Activated T-helper 1 cell treated with anti-CD3 and anti-CD28 coated beads, Interleukin-2, amount 50 U/mL, for 16 hours (primary cell): Measurements from ENCODE around the gene DIS3L2.
"Not testable (repeated sequence)": the region's sequence is repeated elsewhere in the genome, so short reads cannot be mapped to it uniquely, and the experiment has no call there.

ENCODE experiments used
- DNase-seq, 2 donors: peaks; one replicate each; pipeline ENCODE4 v3.0.0-alpha.2; 2020; ENCODE audit warnings: low read depth in 1 of 2, low spot score in 1 of 2

Gene DIS3L2

DNA sequence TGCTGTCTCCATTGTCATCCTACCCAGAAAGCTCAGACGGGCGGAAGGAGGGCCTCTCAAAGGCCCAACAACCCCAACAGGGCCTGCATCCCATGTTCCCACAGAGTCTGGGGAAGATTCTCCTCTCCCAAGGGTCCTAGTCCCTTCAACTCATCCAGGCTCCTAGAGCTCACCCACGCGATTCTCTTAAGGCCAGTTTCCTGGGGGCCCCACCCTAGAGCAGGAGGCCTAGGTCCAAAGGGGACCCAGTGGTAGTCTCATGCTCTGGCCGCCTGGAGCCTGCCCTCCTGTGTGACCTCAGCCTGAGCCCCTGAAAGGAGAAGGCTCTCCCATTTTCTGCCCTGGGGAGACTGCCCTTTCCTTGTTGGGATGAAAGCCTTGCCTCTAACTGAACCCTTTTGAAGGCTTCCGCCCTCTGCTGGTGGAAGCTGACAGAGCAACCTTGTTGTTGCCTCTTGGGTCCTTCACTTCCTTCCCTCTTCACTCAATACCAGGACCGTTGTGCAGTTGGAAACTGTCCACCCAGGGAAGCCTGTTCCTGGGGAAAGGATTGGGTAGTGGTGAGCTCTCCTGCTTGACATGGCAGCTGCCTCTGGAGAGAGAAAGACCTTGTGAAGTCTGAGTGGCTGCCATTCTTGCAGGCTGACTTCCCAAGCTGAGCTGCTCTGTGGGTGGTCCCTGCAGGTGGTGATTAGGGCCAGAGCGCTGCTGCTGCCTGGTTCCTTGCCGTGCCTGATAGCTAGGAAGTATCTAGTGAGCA lies 331.1 kb downstream of the DIS3L2 start:
- peak in 1 of 2 donors; percentile 4 for DNase-seq

DNA sequence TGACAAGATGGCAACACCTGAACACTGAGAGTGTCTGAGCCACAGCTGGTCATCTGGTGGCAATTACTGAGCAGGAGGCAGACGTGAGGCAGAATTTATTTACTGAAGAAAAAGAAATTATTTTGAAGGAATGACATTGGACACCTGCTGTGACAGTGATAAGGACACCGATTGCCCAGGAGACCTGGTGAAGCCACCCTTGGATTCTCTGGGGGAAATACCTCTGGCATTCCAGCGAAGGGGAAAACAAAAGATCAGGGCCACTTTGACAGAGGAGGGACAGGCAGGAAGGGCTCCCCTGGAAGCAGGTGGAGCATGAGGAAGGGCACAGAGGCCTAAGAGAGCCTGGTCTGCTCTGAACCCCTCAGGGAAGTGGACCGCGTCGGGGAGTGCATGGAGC lies 331.7 kb downstream of the DIS3L2 start:
- DNase-seq, result no peak

DNA sequence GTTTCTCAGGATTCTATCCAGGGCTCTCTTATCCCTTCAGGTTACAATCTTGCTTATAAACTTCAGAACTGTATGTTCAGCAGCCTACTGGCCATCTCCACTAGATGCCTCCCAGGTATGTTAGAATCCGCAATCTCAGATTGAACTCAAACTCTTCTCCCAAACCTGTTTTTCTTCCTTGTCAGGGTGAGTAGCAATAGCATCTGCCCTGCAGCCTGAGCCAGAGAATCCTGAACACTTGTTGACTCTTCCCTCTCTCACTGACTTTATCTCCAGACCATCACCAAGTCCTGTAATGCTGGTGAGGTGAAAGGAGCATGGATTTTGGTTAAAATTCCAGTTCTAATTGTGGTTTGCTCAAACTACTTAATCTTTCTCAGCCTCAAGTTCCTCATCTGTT lies 334.5 kb downstream of the DIS3L2 start:
- DNase-seq, result no peak

DNA sequence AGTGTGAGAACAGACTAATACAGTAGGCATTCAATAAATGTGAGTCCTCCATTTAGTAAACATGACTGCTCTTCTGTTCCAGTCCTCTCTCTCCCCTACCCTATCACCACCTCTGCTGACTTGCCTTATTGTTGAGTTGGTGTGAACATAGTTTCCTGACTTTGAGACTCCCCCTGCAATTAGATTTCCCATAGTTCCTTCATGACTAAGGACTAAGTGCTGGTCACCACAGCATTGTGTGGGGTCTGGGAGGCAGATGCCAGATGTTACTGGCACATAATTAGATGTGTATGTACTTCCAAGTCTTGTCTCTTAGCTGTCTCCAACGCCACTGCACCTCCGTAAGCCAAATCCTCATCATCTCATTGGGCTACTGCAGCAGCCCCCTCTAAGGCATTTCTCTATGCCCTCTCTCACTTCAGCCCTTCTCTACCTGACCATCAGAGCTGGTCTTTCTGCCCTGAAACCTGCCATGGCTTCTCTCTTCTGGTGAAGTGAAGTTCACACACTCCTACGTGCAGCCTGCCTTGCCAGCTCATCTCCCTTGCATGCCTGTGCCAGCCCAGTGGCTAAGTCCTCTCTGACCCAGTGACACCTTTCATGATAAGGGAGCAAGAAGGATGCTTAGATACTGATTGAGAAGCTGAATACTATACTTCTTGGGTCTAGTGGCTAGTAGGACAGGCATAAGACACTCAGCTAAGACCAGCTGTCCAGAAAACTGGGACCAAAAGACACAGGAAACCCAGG lies 335.4 kb downstream of the DIS3L2 start:
- DNase-seq, result no peak

DNA sequence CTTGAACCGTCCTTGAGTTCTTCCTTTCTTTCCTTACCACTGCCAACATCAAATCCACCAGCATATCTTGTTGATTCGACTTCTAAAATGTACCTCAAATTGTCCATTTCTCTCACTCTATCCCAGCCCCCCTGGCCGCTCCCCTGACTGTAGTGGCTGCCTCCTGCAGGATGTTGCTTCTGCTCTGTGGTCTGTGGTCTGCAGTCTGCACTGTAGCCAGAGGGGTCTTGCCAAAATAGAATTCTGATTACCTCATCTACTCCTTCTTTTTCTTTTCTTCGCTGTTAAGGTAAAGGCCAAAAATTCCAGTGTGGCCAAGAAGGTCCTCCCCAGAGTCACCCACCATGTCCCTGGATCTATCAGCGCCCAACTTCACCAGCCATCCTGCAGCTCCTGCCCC lies 337.6 kb downstream of the DIS3L2 start:
- DNase-seq, result no peak

DNA sequence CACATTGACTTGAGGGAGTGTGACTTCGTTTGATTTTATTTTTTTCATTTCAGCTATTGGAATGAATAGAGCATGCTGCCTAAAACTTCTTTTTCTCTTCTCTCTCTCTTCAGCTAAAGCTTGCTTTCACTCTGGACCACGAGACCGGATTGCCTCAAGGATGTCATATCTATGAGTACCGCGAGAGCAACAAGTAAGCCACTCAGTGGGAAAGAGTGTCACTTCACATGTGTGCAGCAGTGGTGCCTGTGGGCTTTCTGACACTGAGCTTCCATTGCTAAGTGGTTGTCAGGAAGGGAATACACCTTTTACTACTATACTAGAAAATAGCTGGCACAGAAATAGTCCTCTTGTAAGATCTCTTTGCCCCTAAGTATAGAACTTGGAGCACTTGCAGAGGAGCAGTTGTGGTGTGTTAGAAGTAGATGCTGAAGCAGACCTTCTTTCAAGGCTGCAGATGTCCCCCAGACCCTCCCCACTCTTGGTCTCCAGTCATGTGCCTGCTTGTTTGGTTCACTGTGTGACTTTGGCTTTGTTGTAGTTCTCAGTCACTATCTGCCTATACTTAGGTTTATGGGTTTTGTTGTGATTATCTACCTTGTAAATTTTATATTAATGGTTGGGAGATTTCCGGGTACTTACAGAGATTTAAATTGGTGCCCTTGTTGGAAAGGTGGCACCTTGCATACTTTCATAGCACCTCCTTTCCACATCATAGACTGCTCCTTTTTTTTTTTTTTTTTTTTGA lies 338.6 kb downstream of the DIS3L2 start:
- DNase-seq, result no peak

DNA sequence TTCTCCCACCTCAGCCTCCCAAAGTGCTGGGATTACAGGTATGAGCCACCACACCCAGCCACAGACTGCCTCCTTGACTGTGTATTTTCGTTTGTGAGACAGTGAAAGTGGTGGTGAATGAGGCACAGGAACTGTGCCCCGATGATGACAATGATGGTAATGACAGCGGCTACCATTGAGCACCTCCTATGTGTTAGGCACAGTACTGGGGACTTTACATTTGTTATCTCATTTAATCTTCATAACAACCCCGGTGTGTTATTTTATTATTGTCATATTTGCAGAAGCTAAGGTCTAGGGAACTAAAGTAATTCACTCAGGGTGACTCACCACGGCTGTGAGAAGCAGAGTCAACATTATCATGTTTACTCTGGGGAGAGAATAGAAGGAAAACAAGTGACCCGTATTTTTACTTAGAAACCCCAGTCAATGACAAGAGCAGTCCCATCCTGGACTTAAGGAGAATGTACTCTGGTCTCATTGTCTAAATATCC lies 339.4 kb downstream of the DIS3L2 start:
- no peak for DNase-seq

DNA sequence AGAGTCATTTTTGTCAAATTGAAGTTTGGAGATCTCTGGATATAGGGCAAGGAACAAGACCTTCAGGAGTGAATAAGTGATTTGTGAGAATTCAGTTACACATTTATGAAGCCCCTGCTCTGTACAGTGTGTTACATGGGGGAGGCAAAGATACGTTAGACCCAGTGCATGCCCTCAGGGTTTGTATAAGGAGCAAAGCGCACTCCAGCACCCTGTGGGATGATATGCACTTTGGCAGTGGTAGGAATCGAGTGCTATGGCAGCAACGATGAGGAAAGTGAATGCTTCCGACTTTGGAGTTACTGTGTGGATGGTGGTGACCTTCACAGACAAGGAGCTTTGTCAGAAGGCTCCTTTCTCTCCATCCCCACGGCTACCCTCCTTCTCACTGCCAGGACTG lies 342.7 kb downstream of the DIS3L2 start:
- DNase-seq, result no peak

DNA sequence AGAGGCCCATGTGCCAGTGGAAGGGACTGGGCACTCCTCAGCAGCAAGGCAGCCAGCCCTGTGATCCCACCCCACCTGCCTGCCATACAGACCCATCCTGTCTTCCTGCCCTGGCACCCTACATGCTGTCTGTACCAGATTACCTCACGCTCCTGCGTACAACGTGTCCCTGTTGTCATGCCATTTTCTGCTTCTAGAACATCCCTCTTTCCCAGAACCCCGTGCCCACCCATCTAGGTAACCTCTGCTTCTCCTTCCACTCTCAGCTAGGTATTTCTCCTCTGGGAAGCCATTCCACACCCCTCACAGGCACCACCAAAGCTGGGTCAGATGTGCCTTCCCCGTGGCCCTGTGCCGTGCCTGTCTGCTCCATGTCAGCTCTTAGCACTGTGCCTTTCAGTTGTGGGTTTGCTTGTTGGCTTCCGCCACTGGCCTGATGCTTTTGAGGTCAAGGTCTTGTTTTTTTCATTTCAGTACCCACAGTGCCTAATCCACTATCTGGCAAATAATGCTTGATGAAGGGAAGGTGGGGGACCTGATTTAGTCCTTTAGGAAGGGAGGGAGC lies 345.3 kb downstream of the DIS3L2 start:
- DNase-seq, result no peak

DNA sequence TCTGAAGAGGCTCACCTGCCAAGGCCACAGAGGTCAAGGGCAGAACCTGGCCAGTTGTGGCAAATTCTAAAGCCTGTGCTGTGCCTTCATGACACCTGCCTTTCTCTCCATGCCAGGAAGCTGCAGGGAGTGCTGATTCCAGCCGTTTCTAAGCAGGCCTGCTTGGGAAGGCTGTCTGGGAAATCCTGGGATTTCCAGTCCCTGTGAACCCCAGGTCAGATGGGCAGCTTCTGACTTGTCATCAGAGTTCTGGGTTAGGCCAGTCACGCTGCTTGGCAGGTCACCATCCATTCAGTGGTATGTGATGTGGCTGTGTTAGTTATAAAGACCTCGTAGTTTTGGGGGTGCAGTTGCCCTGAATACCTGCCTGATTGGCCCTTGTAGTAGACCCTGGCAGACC lies 346.3 kb downstream of the DIS3L2 start:
- no peak for DNase-seq

DNA sequence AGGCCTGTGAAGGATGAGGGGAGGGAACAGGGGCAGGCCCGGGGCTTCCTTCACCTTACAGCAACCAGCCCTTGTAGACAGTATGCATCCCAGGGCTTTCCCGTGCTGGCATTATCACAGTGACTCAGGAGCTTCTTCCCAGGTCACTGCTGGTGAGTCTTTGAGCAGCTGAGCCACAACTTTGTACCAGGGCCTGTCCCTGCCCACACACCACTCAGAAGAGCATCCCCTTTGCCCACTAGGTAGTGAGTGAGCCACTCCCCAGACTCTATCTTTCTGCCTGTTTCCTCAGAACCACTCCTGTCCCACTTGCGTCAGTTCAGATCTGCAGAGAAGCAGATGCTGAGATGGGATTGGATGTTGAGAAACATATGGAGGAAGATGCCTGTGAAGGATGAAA lies 347.5 kb downstream of the DIS3L2 start:
- DNase-seq, result no peak

DNA sequence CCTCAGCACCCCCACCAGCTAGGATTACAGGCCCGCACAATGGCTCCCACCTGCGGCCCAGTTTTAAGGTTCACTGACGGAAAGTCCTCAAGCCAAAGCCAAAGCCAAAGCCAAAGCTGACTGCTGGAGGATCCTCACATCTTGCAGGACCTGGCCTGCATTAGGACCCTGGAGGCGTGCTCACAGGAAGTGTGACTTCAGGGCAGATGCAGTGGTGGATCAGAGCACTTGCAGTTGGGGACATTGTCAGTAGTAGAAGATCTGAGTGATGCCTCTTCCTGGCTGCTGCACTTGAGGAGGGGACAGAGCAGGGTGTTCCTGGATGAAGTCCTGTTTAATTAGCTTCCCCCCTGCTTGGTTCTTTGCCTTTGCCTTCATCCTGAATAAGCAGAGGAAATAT lies 348.1 kb downstream of the DIS3L2 start:
- DNase-seq, result no peak

DNA sequence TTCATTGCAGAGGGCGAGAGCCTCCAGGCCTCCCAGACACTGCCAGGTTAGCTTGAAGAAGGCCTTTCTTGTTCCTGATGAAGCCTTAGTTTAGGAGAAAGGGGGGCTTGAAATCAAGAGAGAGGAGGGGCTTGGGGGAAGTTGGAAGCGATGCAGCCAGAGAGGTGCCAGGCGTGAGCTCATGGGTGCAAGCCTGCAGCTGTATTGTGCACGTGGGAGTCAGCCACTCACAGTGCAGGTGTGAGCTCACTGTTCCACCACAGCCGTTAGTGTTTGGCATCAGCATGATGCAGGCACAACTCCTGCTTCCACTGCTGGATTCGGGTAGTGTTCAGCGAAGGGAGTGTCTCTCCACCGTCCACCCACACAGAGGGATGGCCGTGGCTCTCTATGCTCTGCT lies 348.6 kb downstream of the DIS3L2 start:
- DNase-seq, result no peak

DNA sequence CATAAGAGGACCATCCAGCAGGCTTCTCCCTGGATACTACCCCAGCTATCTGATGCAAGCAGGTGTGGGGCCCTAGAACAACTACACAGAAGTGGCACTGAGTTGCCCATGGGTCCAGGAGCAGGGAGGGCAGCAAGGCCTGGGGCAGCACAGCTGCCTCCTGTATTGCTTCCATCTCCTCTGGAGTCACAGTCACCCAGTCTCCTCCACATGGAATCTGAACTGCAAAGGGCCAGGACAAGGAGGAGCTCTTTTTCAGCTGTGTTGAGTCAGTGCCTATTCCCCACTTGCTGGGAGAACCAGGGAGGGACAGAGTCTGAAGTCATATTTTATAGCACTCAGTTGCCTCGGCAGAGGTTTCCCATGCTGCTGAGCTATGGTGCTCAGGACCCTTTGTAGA lies 349.2 kb downstream of the DIS3L2 start:
- DNase-seq, result no peak

DNA sequence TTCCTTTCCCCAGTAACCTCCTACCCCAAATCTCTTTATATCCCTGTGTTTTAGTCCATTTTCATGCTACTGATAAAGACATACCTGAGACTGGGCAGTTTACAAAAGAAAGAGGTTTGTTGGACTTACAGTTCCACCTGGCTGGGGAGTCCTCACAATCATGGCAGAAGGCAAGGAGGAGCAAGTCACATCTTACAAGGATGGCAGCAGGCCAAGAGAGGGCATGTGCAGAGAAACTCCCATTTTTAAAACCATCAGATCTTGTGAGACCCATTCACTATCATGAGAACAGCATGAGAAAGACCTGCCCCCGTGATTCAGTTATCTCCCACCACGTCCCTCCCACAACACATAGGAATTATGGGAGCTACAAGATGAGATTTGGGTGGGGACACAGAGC lies 352.1 kb downstream of the DIS3L2 start:
- DNase-seq, result not testable (repeated sequence)

DNA sequence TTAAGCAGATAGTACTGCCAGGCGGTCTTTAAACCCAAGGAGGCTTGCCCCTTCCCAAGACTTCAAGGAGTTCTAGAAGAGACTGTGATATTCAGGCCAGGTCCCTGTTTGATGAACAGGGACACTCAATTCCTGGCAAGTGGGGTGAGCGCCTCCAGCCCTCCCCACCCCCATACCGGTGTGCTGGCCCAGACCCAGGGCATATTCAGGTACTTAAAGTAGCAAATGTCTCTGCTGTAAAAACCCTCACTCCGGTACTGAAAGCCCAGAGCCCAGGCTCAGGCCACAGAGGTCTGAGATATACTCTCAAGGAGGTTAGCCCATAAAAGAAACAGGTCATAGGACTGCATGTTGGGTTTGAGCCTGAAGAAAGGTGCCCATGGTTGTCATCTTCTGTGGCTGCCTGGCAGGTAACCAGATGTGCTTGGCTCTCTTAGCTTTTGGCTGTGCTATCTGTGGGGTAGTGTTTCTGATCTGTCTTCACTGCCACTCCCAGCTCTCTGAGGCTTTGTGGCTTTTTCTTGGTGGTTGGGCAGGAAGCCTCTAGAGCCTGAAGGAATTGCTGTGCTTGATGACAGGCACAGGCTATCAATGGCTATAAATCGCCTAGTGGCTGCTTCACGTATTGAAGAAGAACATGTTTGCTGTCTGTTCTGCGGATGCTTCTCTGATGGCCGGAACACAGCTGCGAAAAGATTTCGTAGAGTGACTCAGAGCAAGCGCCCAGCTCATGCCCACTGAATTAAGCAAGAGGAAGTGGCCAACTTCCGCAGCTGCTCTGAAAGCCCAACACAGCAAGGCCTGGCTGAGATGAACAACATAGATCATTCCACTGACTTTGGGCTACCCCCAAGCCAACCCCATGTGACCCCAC lies 353.8 kb downstream of the DIS3L2 start:
- peak; percentile 38 to 46 for DNase-seq

DNA sequence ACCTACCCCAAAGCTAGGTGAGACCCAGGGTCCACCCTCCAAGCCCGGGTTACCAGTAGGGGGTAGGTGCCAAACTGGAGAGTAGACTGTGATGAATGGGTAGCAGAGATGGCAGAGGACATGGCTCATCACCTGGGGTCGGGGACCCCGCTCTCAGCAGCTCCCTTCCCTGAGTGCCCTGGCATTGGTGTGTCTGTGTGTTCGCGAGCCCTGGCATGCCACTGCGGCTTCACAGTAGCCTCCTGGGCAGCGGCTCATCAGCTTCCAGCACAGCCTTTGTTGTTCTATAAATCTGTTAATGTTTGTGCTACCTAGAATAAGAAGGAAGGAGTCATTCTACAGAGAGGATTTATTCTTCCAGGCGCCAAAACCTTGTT lies 354.4 kb downstream of the DIS3L2 start:
- no peak for DNase-seq

DNA sequence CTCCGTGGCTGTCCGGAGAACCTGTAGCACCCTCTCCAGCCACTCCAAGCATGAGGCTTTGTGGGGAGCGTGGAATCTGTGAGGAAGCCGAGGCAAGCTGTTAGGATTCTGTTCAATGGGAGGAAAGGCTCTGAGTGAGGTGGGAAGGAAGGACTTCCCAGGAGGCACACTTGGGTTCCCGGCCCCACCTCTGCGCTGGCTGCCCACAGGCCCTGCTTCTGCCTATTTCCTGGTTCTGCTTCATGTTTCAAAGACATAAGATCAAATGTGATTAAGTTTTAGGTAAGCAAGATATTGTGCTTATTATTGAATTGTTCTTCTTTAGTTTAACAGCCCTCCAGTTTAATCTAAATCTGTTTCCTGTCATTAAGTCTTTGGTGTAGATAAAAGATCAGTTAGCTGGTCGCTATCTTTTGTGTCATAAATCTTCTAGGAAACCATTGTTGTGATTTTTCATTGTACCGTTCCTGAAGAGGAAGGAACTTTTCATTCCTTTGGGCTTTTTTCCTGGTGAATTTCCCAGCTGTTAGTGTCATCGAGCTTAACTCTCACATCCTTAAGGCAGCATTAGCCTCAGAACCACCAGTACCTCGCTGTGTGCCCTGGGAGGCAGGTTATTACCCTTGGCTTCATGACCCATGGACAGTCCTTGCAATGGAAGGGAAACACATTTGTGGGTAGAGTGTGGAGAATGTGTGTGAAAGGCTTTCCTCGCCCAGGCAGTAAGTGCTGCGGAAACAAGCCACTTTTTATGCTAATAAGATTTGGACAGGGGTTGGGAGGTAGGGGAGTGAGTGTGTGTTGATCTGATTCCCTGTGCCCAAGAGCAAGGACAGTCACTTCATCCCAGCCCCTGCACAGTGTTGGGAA lies 355.2 kb downstream of the DIS3L2 start:
- DNase-seq, result no peak

DNA sequence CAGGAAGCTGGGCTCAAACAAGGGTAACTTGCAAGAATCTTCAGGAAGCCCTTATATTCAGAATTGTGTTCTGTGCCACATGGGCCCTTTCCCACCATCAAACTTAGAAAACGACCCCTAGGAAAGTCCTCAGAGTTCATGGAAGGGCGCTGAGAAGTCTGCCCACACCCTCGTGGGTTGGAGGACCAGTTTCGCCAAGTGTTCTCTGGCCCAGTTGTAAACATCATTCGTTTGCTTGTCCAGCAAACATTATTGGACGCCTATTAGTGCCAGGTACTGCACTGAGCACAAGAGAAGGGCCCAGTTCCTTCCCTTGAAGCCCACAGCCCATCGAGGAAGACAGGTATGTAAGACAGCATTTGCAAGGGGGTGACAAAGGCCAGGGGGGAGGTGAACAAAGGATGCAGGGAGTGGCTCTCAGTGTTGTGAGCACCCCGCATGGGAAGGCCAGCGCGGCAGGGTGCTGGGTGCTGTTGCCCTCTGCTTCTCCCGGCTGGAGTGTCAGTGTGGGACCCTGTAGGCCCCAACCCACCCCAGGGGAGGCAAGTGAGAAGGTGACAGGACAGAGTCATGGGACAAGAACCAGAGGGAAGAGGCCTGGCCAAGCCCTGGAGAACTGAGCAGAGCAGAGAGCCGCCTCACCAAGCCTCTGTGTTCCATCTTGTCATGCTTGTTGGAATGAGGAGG lies 356.8 kb downstream of the DIS3L2 start:
- no peak for DNase-seq
